ENCODE measurements around the gene INTS6L.

The INTS6L gene

GRCh38 chrX:135520553-135521404 lies at the start of gene INTS6L:
TSS of gene INTS6L (plus strand) at chrX:135520660. CDS start at chrX:135520993, 333 bp downstream.
- DNase-seq (ENCODE audit: low read depth), result peak; percentile 61

GRCh38 chrX:135476378-135476777 lies 44.1 kb upstream of the INTS6L start:
- DNase-seq (ENCODE audit: low read depth), result no peak

- peak; percentile 14 for DNase-seq (ENCODE audit: low read depth)
Measured at GRCh38 chrX:135477576-135477975, 42.9 kb upstream of the INTS6L start.

GRCh38 chrX:135480076-135480475 lies 40.4 kb upstream of the INTS6L start:
- no peak for DNase-seq (ENCODE audit: low read depth)

- DNase-seq (ENCODE audit: low read depth), result no peak
Measured at GRCh38 chrX:135481696-135482179, 38.7 kb upstream of the INTS6L start.

- DNase-seq (ENCODE audit: low read depth), result peak; percentile 24
Measured at GRCh38 chrX:135484641-135485289, 35.7 kb upstream of the INTS6L start.

- no peak for DNase-seq (ENCODE audit: low read depth)
Measured at GRCh38 chrX:135489542-135489941, 30.9 kb upstream of the INTS6L start.

- no peak for DNase-seq (ENCODE audit: low read depth)
Measured at GRCh38 chrX:135490979-135491514, 29.4 kb upstream of the INTS6L start.

GRCh38 chrX:135494453-135494852 lies 26.0 kb upstream of the INTS6L start:
- DNase-seq (ENCODE audit: low read depth), result no peak

- no peak for DNase-seq (ENCODE audit: low read depth)
Measured at GRCh38 chrX:135497736-135498135, 22.7 kb upstream of the INTS6L start.

- DNase-seq (ENCODE audit: low read depth), result no peak
Measured at GRCh38 chrX:135498236-135498635, 22.2 kb upstream of the INTS6L start.

- DNase-seq (ENCODE audit: low read depth), result no peak
Measured at GRCh38 chrX:135505351-135505750, 15.1 kb upstream of the INTS6L start.

GRCh38 chrX:135509885-135510284 lies 10.6 kb upstream of the INTS6L start:
- no peak for DNase-seq (ENCODE audit: low read depth)

- DNase-seq (ENCODE audit: low read depth), result no peak
Measured at GRCh38 chrX:135512508-135513129, 7.8 kb upstream of the INTS6L start.

- no peak for DNase-seq (ENCODE audit: low read depth)
Measured at GRCh38 chrX:135513130-135513515, 7.3 kb upstream of the INTS6L start.

GRCh38 chrX:135516376-135516775 lies 4.1 kb upstream of the INTS6L start:
- no peak for DNase-seq (ENCODE audit: low read depth)

GRCh38 chrX:135518161-135518560 lies 2.3 kb upstream of the INTS6L start:
- DNase-seq (ENCODE audit: low read depth), result no peak

- DNase-seq (ENCODE audit: low read depth), result peak; percentile 17
Measured at GRCh38 chrX:135520022-135520552, 373 bp upstream of the INTS6L start.

- DNase-seq (ENCODE audit: low read depth), result peak; percentile 60
Measured at GRCh38 chrX:135521405-135522131, 1.1 kb downstream of the INTS6L start.

GRCh38 chrX:135522132-135522530 lies 1.7 kb downstream of the INTS6L start:
- DNase-seq (ENCODE audit: low read depth), result no peak

- DNase-seq (ENCODE audit: low read depth), result no peak
Measured at GRCh38 chrX:135522878-135523693, 2.6 kb downstream of the INTS6L start.
